Left renal pelvis (tissue), 4 donors: ENCODE measurements around the gene EFR3B. TPM values are rescaled to one million over a fixed set of nuclear protein-coding genes. Genes with fewer than 3 reads are reported as not detected.

ENCODE experiments used
- DNase-seq, 4 donors: peaks; one replicate each; pipeline ENCODE4 v3.0.0-alpha.2; 2013; ENCODE audit warnings: low read depth in 4 of 4, low spot score in 3 of 4
- polyA plus RNA-seq, 4 donors: library from polyadenylated mRNA; unstranded; fragments of 120-200 nt; gene quantifications; one replicate each; pipeline ENCODE4 v1.2.1, GENCODE V29; 2013; ENCODE audit not compliant: insufficient read length in 4 of 4

EFR3B gene
- polyA plus RNA-seq, 4 donors, result 4.7 to 8.2 (median 6.0) TPM

- no peak for DNase-seq
These were observed 6.2 kb upstream of the EFR3B start for GRCh38 chr2:25035537-25036220.

GRCh38 chr2:25036221-25036559 is 5.7 kb upstream of the EFR3B start:
- DNase-seq, result no peak

GRCh38 chr2:25039126-25039525 is 2.8 kb upstream of the EFR3B start:
- DNase-seq, result no peak

- peak in 3 of 4 donors; percentile 52 to 69 (median 59) for DNase-seq
These were observed 459 bp upstream of the EFR3B start for GRCh38 chr2:25041307-25041927.

GRCh38 chr2:25042321-25043240 is 705 bp downstream of the EFR3B start:
- DNase-seq, result peak in 1 of 4 donors; percentile 23

- no peak for DNase-seq
These were observed 1.5 kb downstream of the EFR3B start for GRCh38 chr2:25043241-25043867.

- no peak for DNase-seq
These were observed 2.1 kb downstream of the EFR3B start for GRCh38 chr2:25044011-25044410.

GRCh38 chr2:25044990-25045389 is 3.1 kb downstream of the EFR3B start:
- no peak for DNase-seq

- no peak for DNase-seq
These were observed 7.5 kb downstream of the EFR3B start for GRCh38 chr2:25049422-25049821.

- no peak for DNase-seq
These were observed 8.3 kb downstream of the EFR3B start for GRCh38 chr2:25050128-25050527.

- DNase-seq, result no peak
These were observed 11.2 kb downstream of the EFR3B start for GRCh38 chr2:25053041-25053440.

GRCh38 chr2:25054720-25055119 is 12.8 kb downstream of the EFR3B start:
- no peak for DNase-seq

- no peak for DNase-seq
These were observed 13.6 kb downstream of the EFR3B start for GRCh38 chr2:25055376-25055920.

GRCh38 chr2:25056098-25056821 is 14.4 kb downstream of the EFR3B start:
- no peak for DNase-seq

GRCh38 chr2:25062511-25062917 is 20.6 kb downstream of the EFR3B start:
- DNase-seq, result no peak

- DNase-seq, result no peak
These were observed 22.2 kb downstream of the EFR3B start for GRCh38 chr2:25063876-25064660.

GRCh38 chr2:25065768-25066167 is 23.9 kb downstream of the EFR3B start:
- no peak for DNase-seq

- no peak for DNase-seq
These were observed 24.6 kb downstream of the EFR3B start for GRCh38 chr2:25066455-25066854.

- DNase-seq, result no peak
These were observed 26.3 kb downstream of the EFR3B start for GRCh38 chr2:25068217-25068616.
